Measurements from ENCODE around the gene AKAP8. TPM values are rescaled to one million over a fixed set of nuclear protein-coding genes. Genes with fewer than 3 reads are reported as not detected.
"Not testable (repeated sequence)": the region's sequence is repeated elsewhere in the genome, so short reads cannot be mapped to it uniquely, and the experiment has no call there.

The AKAP8 gene
- total and polyA plus RNA-seq, 2 experiments from 2014 or later, result 22.4 to 36.5 TPM

DNA sequence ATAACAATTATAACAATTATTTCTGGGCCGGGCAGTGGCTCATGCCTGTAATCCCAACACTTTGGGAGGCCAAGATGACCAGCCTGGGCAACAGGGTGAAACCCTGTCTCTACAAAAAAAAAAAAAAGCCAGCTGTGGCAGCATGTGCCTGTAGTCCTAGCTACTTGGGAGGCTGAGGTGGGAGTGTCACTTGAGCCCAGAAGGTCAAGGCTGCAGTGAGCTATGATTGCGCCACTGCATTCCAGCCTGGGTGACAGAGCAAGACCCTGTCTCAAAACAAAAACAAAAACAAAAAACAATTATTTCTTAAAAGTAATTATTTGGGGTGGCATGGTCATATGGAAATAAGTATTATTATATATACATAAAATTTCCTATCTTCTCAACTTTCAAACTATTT is 31.8 kb upstream of the AKAP8 start:
- H3K4me2 ChIP-seq; H3F3A ChIP-seq (replicated peaks; ENCODE audit: low read depth); DNase-seq (ENCODE audit: low spot score); H3K4me1 Mint-ChIP-seq; H3K9me2 ChIP-seq (ENCODE audit: insufficient read depth); H3K27ac Mint-ChIP-seq; H3K4me3 Mint-ChIP-seq; H3K27me3 Mint-ChIP-seq (ENCODE audit: insufficient read depth, low read depth, poor library complexity); ATAC-seq; H3K9me3 Mint-ChIP-seq; H3K4me3 ChIP-seq; H2AFZ ChIP-seq; H3K4me1 ChIP-seq (ENCODE audit: insufficient read depth); H3K36me3 ChIP-seq (ENCODE audit: insufficient read depth); H3K27me3 ChIP-seq (ENCODE audit: insufficient read depth): not testable (repeated sequence)
- Histone ChIP-seq H3K27ac (ENCODE audit: low read depth) (peak overlapping the region; percentile 63; the same call in 1 of the 2 replicates), H3K79me2 (replicated peaks; ENCODE audit: insufficient read depth) (peaks cover 100% of the 10 kb centered on the region), H4K20me1 (replicated peaks; ENCODE audit: insufficient read depth) (peaks cover 78% of the 10 kb centered on the region)
- H3K36me3 Mint-ChIP-seq (ENCODE audit: low read depth), result peaks cover 34% of the 10 kb centered on the region

DNA sequence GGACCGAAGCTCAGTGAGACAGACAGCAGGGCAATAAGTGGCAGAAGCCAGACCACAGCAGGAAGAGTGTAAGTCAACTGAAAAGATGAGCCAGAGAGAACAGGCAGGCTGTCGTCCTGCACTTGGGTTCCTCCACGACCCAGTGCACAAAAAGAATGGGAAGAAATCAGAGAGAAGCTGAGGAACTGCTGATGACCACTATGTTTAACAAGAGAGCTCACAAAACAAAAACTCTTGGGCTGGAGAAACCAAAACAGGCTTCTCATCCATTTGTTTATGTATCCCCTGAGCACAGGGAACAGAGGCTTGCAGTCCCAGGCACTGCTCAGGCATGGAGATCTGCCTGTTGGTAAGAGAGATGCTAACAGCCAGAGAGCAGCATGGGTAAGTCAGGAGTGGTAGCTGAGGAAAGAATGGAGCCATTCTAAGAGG is 25.2 kb upstream of the AKAP8 start:
- H3K27ac Mint-ChIP-seq, result no peak overlapping the region; the same call in 1 of the 2 replicates
- DNase-seq (ENCODE audit: low spot score) (no peak), ATAC-seq (no peak)
- Histone ChIP-seq H3K4me3 (no peak overlapping the region), H3K79me2 (replicated peaks; ENCODE audit: insufficient read depth) (peaks cover 84% of the 10 kb centered on the region), H2AFZ (no peak overlapping the region), H3F3A (replicated peaks; ENCODE audit: low read depth) (no peaks in the 10 kb centered on the region), H3K9me2 (ENCODE audit: insufficient read depth) (no peaks in the 10 kb centered on the region), H3K4me2 (no peak overlapping the region), H3K4me1 (ENCODE audit: insufficient read depth) (no peaks in the 10 kb centered on the region; the same call in 1 of the 2 replicates), H3K36me3 (ENCODE audit: insufficient read depth) (no peaks in the 10 kb centered on the region), H3K27ac (ENCODE audit: low read depth) (no peak overlapping the region), H4K20me1 (replicated peaks; ENCODE audit: insufficient read depth) (peaks cover 53% of the 10 kb centered on the region), H3K27me3 (ENCODE audit: insufficient read depth) (no peaks in the 10 kb centered on the region)
- H3K4me3 Mint-ChIP-seq, result no peak overlapping the region
- H3K36me3 Mint-ChIP-seq (ENCODE audit: low read depth), result peaks cover 44% of the 10 kb centered on the region
- no peak for TF ChIP-seq ZNF114 (CRISPR knock-in tag; IDR thresholded peaks at IDR 0.05)
- TF ChIP-seq ZNF331 (CRISPR knock-in tag; IDR thresholded peaks at IDR 0.05; ENCODE audit: low read depth), result no peak
- no peak for TF ChIP-seq POLR2AphosphoS5 (IDR thresholded peaks at IDR 0.05; ENCODE audit: low read depth)
- TF ChIP-seq EZH2phosphoT487 (IDR thresholded peaks at IDR 0.05; ENCODE audit: unreplicated experiment), result no peak
- no peaks in the 10 kb centered on the region for H3K9me3 Mint-ChIP-seq
- H3K27me3 Mint-ChIP-seq (ENCODE audit: insufficient read depth, low read depth, poor library complexity), result peaks cover under 1% of the 10 kb centered on the region
- peaks cover 3% of the 10 kb centered on the region; the same call in 1 of the 3 replicates for H3K4me1 Mint-ChIP-seq

GRCh38 chr19:15404097-15404779 is 24.7 kb upstream of the AKAP8 start:
- Histone ChIP-seq H3K27ac (ENCODE audit: low read depth) (no peak overlapping the region), H4K20me1 (replicated peaks; ENCODE audit: insufficient read depth) (peaks cover 48% of the 10 kb centered on the region), H3K27me3 (ENCODE audit: insufficient read depth) (no peaks in the 10 kb centered on the region), H3F3A (replicated peaks; ENCODE audit: low read depth) (no peaks in the 10 kb centered on the region), H3K9me2 (ENCODE audit: insufficient read depth) (no peaks in the 10 kb centered on the region), H3K4me2 (no peak overlapping the region), H2AFZ (no peak overlapping the region), H3K4me3 (no peak overlapping the region), H3K79me2 (replicated peaks; ENCODE audit: insufficient read depth) (peaks cover 79% of the 10 kb centered on the region), H3K36me3 (ENCODE audit: insufficient read depth) (no peaks in the 10 kb centered on the region), H3K4me1 (ENCODE audit: insufficient read depth) (no peaks in the 10 kb centered on the region; the same call in 1 of the 2 replicates)
- Mint-ChIP-seq H3K4me3 (no peak overlapping the region), H3K4me1 (peaks cover 3% of the 10 kb centered on the region; the same call in 1 of the 3 replicates), H3K27ac (no peak overlapping the region; the same call in 1 of the 2 replicates), H3K36me3 (ENCODE audit: low read depth) (peaks cover 42% of the 10 kb centered on the region), H3K27me3 (ENCODE audit: insufficient read depth, low read depth, poor library complexity) (peaks cover 4% of the 10 kb centered on the region), H3K9me3 (no peaks in the 10 kb centered on the region)
- DNase-seq (ENCODE audit: low spot score), result no peak
- no peak for ATAC-seq
- TF ChIP-seq CREB1 (CRISPR knock-in tag; IDR thresholded peaks at IDR 0.05; ENCODE audit: low read depth) (no peak), ZNF114 (CRISPR knock-in tag; IDR thresholded peaks at IDR 0.05) (no peak), NANOG (IDR thresholded peaks at IDR 0.05; ENCODE audit: borderline replicate concordance) (no peak), JUNB (IDR thresholded peaks at IDR 0.05; ENCODE audit: unreplicated experiment) (no peak), CTCF (conservative IDR thresholded peaks at IDR 0.05; ENCODE audit: low read depth in 2 of 2) (no peak)
- TF ChIP-seq, protein P1, sequence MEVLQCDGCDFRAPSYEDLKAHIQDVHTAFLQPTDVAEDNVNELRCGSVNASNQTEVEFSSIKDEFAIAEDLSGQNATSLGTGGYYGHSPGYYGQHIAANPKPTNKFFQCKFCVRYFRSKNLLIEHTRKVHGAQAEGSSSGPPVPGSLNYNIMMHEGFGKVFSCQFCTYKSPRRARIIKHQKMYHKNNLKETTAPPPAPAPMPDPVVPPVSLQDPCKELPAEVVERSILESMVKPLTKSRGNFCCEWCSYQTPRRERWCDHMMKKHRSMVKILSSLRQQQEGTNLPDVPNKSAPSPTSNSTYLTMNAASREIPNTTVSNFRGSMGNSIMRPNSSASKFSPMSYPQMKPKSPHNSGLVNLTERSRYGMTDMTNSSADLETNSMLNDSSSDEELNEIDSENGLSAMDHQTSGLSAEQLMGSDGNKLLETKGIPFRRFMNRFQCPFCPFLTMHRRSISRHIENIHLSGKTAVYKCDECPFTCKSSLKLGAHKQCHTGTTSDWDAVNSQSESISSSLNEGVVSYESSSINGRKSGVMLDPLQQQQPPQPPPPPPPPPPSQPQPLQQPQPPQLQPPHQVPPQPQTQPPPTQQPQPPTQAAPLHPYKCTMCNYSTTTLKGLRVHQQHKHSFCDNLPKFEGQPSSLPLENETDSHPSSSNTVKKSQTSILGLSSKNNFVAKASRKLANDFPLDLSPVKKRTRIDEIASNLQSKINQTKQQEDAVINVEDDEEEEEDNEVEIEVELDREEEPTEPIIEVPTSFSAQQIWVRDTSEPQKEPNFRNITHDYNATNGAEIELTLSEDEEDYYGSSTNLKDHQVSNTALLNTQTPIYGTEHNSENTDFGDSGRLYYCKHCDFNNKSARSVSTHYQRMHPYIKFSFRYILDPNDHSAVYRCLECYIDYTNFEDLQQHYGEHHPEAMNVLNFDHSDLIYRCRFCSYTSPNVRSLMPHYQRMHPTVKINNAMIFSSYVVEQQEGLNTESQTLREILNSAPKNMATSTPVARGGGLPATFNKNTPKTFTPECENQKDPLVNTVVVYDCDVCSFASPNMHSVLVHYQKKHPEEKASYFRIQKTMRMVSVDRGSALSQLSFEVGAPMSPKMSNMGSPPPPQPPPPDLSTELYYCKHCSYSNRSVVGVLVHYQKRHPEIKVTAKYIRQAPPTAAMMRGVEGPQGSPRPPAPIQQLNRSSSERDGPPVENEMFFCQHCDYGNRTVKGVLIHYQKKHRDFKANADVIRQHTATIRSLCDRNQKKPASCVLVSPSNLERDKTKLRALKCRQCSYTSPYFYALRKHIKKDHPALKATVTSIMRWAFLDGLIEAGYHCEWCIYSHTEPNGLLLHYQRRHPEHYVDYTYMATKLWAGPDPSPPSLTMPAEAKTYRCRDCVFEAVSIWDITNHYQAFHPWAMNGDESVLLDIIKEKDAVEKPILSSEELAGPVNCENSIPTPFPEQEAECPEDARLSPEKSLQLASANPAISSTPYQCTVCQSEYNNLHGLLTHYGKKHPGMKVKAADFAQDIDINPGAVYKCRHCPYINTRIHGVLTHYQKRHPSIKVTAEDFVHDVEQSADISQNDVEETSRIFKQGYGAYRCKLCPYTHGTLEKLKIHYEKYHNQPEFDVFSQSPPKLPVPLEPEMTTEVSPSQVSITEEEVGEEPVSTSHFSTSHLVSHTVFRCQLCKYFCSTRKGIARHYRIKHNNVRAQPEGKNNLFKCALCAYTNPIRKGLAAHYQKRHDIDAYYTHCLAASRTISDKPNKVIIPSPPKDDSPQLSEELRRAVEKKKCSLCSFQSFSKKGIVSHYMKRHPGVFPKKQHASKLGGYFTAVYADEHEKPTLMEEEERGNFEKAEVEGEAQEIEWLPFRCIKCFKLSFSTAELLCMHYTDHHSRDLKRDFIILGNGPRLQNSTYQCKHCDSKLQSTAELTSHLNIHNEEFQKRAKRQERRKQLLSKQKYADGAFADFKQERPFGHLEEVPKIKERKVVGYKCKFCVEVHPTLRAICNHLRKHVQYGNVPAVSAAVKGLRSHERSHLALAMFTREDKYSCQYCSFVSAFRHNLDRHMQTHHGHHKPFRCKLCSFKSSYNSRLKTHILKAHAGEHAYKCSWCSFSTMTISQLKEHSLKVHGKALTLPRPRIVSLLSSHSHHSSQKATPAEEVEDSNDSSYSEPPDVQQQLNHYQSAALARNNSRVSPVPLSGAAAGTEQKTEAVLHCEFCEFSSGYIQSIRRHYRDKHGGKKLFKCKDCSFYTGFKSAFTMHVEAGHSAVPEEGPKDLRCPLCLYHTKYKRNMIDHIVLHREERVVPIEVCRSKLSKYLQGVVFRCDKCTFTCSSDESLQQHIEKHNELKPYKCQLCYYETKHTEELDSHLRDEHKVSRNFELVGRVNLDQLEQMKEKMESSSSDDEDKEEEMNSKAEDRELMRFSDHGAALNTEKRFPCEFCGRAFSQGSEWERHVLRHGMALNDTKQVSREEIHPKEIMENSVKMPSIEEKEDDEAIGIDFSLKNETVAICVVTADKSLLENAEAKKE (CRISPR knock-in tag; IDR thresholded peaks at IDR 0.05), result no peak

Data from GM23338 (cell line).